Lung (tissue), 11 donors: Measurements from ENCODE around the gene SLC38A5. TPM values are rescaled to one million over a fixed set of nuclear protein-coding genes. Genes with fewer than 3 reads are reported as not detected.
"Not testable (repeated sequence)": the region's sequence is repeated elsewhere in the genome, so short reads cannot be mapped to it uniquely, and the experiment has no call there.

Experiments used
- ATAC-seq: fragments of 200-7000 bp; cut with Tn5 transposase; one replicate; pipeline ENCODE4 v1.9.1; 2020; ENCODE audit warnings: moderate number of reproducible peaks; ENCODE audit not compliant: insufficient read depth, low FRiP score
- DNase-seq, 3 donors: peaks; one replicate each; pipeline ENCODE4 v3.0.0-alpha.2; 2013 to 2017
- H3K27ac ChIP-seq, 2 donors: one replicate each; pipeline ENCODE4 v1.5.1; 2013; ENCODE audit warnings: mild to moderate bottlenecking in 2 of 2, moderate library complexity in 2 of 2, control low read depth in 1 of 2, inconsistent platforms in 1 of 2, low read depth in 1 of 2, low read length in 1 of 2
- H3K27me3 ChIP-seq, 3 donors: one replicate each; pipeline ENCODE4 v1.5.1; 2013; ENCODE audit warnings: low read length in 2 of 3; ENCODE audit not compliant: control insufficient read depth in 3 of 3, insufficient read depth in 3 of 3
- H3K36me3 ChIP-seq, 4 donors: one replicate each; pipeline ENCODE4 v1.5.1; 2013; ENCODE audit warnings: low read length in 4 of 4, mild to moderate bottlenecking in 1 of 4, moderate library complexity in 1 of 4; ENCODE audit not compliant: control insufficient read depth in 4 of 4, insufficient read depth in 4 of 4
- H3K4me1 ChIP-seq, 5 donors: one replicate each; pipeline ENCODE4 v1.5.1; 2013; ENCODE audit warnings: low read length in 5 of 5, mild to moderate bottlenecking in 2 of 5, moderate library complexity in 1 of 5; ENCODE audit not compliant: control insufficient read depth in 5 of 5, insufficient read depth in 5 of 5
- H3K4me3 ChIP-seq: one replicate; pipeline ENCODE4 v1.5.1; 2013; ENCODE audit warnings: mild to moderate bottlenecking, control low read depth, moderate library complexity
- H3K9ac ChIP-seq, 2 donors: one replicate each; pipeline ENCODE4 v1.5.1; 2013; ENCODE audit warnings: low read length in 2 of 2, control low read depth in 1 of 2; ENCODE audit not compliant: insufficient read depth in 1 of 2
- H3K9me3 ChIP-seq, 4 donors: one replicate each; pipeline ENCODE4 v1.5.1; 2013; ENCODE audit warnings: low read length in 3 of 4, mild to moderate bottlenecking in 1 of 4, moderate library complexity in 1 of 4; ENCODE audit not compliant: control insufficient read depth in 4 of 4, insufficient read depth in 3 of 4
- WGBS, 2 donors: extraction: QIAGEN DNeasy Blood & Tissue Kit; methylation state at CpG; one replicate each; pipeline ENCODE4 v1.1.7; 2013; 5-methylcytosine and 5-hydroxymethylcytosine counted together
- polyA plus RNA-seq, 2 donors: library from polyadenylated mRNA; stranded (reverse); fragments of 200-250 nt; gene quantifications; one replicate each; pipeline ENCODE4 v1.2.1, GENCODE V29; 2013
- small RNA-seq: library from RNA; depleted of rRNA; stranded (forward); fragments of <200 nt; gene quantifications from one replicate; pipeline ENCODE3, GENCODE V24; 2014; ENCODE audit warnings: low replicate concordance
- total RNA-seq, 2 donors: library from RNA; depleted of rRNA in 1 of 2; stranded (reverse); fragments of >200 nt in 1 of 2; gene quantifications; one replicate each; pipeline ENCODE4 v1.2.1, GENCODE V29; 2014 to 2021
- donor health status: Bipolar disorder and iron deficiency.
- donor health status: healthy.
- donor health status: DM: yes; HTN: yes; CAD: no.

SLC38A5 gene
- total and polyA plus RNA-seq, 4 donors: 15.2 to 80.9 (median 48.0) TPM

- WGBS, 2 donors: 76 to 81% methylated on average over 10 to 13 of the region's 13 CpGs
- not testable (repeated sequence) for H3K9me3 ChIP-seq, H3K4me3 ChIP-seq, H3K27ac ChIP-seq, H3K4me1 ChIP-seq, H3K36me3 ChIP-seq, H3K9ac ChIP-seq, ATAC-seq, DNase-seq, H3K27me3 ChIP-seq
Measured at GRCh38 chrX:48433713-48434112, 36.3 kb downstream of the SLC38A5 start.

GRCh38 chrX:48430166-48430565 is 39.9 kb downstream of the SLC38A5 start:
- H3K36me3 ChIP-seq, H3K4me1 ChIP-seq, ATAC-seq, H3K27me3 ChIP-seq, H3K27ac ChIP-seq, H3K9me3 ChIP-seq, H3K4me3 ChIP-seq, H3K9ac ChIP-seq, DNase-seq: not testable (repeated sequence)
- 64 to 75% methylated on average over 4 of the region's 4 CpGs for WGBS, 2 donors

- H3K4me3 ChIP-seq, H3K27ac ChIP-seq, H3K36me3 ChIP-seq, H3K27me3 ChIP-seq, H3K4me1 ChIP-seq, H3K9ac ChIP-seq, ATAC-seq, H3K9me3 ChIP-seq, DNase-seq: not testable (repeated sequence)
- 62 to 66% methylated on average over 5 of the region's 5 CpGs for WGBS, 2 donors
Measured at GRCh38 chrX:48429606-48430005, 40.5 kb downstream of the SLC38A5 start.

GRCh38 chrX:48427027-48427716 is 42.9 kb downstream of the SLC38A5 start:
- H3K4me1 ChIP-seq, H3K4me3 ChIP-seq, DNase-seq, H3K27ac ChIP-seq, ATAC-seq, H3K9ac ChIP-seq, H3K9me3 ChIP-seq, H3K27me3 ChIP-seq, H3K36me3 ChIP-seq: not testable (repeated sequence)
- no CpG with 5 or more reads among the region's 12 CpGs for WGBS, 2 donors

- not testable (repeated sequence) for H3K4me3 ChIP-seq, H3K9ac ChIP-seq, DNase-seq, H3K4me1 ChIP-seq, ATAC-seq, H3K9me3 ChIP-seq, H3K27ac ChIP-seq, H3K36me3 ChIP-seq, H3K27me3 ChIP-seq
- WGBS, 2 donors: no CpG with 5 or more reads among the region's 15 CpGs
Measured at GRCh38 chrX:48411860-48412259, 58.2 kb downstream of the SLC38A5 start, which contains the start of gene SSX4B. SSX4B (minus strand) TSS chrX:48411960; CDS start chrX:48411372, 588 bp downstream.

Small RNA genes within 50 kb of the gene (small RNA-seq; reads per million reads assigned to genes)
- not detected for gene AL606490.4

Other genes with a start within 250 kb of the SLC38A5 start
- gene SSX1, start 214.9 kb downstream of the SLC38A5 start, total RNA-seq: not detected
- gene SSX1, start 214.9 kb downstream of the SLC38A5 start, polyA plus RNA-seq: not detected
- gene SSX3, start 113.6 kb downstream of the SLC38A5 start, total RNA-seq: not detected
- not detected for gene SSX3, start 113.6 kb downstream of the SLC38A5 start, polyA plus RNA-seq
- gene SSX4, start 86.7 kb downstream of the SLC38A5 start, total RNA-seq: not detected
- not detected for gene SSX4, start 86.7 kb downstream of the SLC38A5 start, polyA plus RNA-seq
- gene SSX4B, start 58.3 kb downstream of the SLC38A5 start, total RNA-seq: not detected
- not detected for gene SSX4B, start 58.3 kb downstream of the SLC38A5 start, polyA plus RNA-seq
- 10 to 100 TPM; 18.2 to 45.8 TPM for gene FTSJ1, start 5.9 kb upstream of the SLC38A5 start, total RNA-seq
- 10 to 100 TPM; 43.7 to 48.3 TPM for gene FTSJ1, start 5.9 kb upstream of the SLC38A5 start, polyA plus RNA-seq
- 10 to 100 TPM in 1 of 2 donors, 1 to 10 TPM in 1; 3.3 to 12.8 TPM for gene PORCN, start 38.7 kb upstream of the SLC38A5 start, total RNA-seq
- gene PORCN, start 38.7 kb upstream of the SLC38A5 start, polyA plus RNA-seq: 10 to 100 TPM; 11.6 to 12.0 TPM
- gene EBP, start 51.5 kb upstream of the SLC38A5 start, total RNA-seq: 100 to 1,000 TPM in 1 of 2 donors, 10 to 100 TPM in 1; 41.5 to 154 TPM
- gene EBP, start 51.5 kb upstream of the SLC38A5 start, polyA plus RNA-seq: 100 to 1,000 TPM; 162 to 254 TPM
- gene TBC1D25, start 69.5 kb upstream of the SLC38A5 start, total RNA-seq: 10 to 100 TPM in 1 of 2 donors, 1 to 10 TPM in 1; 8.2 to 15.2 TPM
- gene TBC1D25, start 69.5 kb upstream of the SLC38A5 start, polyA plus RNA-seq: 10 to 100 TPM in 1 of 2 donors, 1 to 10 TPM in 1; 5.6 to 12.1 TPM
- 100 to 1,000 TPM; 117 to 346 TPM for gene RBM3, start 104.2 kb upstream of the SLC38A5 start, total RNA-seq
- gene RBM3, start 104.2 kb upstream of the SLC38A5 start, polyA plus RNA-seq: 100 to 1,000 TPM; 211 to 223 TPM
- gene WDR13, start 127.2 kb upstream of the SLC38A5 start, total RNA-seq: 100 to 1,000 TPM in 1 of 2 donors, 10 to 100 TPM in 1; 50.7 to 182 TPM
- 100 to 1,000 TPM; 156 to 175 TPM for gene WDR13, start 127.2 kb upstream of the SLC38A5 start, polyA plus RNA-seq
- 10 to 100 TPM in 1 of 2 donors, 1 to 10 TPM in 1; 8.1 to 37.2 TPM for gene WAS, start 213.5 kb upstream of the SLC38A5 start, total RNA-seq
- 10 to 100 TPM; 14.7 to 61.5 TPM for gene WAS, start 213.5 kb upstream of the SLC38A5 start, polyA plus RNA-seq
- gene SUV39H1, start 226.5 kb upstream of the SLC38A5 start, total RNA-seq: 1 to 10 TPM; 2.4 to 6.8 TPM
- 1 to 10 TPM; 3.9 to 4.4 TPM for gene SUV39H1, start 226.5 kb upstream of the SLC38A5 start, polyA plus RNA-seq